NCI-H82 treated with DMSO at 0.1 percent for 48 hours (cell line): ENCODE results near the gene MFSD2A.
"Not testable (repeated sequence)": the region's sequence is repeated elsewhere in the genome, so short reads cannot be mapped to it uniquely, and the experiment has no call there.

Experiments
- DNase-seq: peaks from one replicate; lab custom pipeline; 2025; ENCODE audit not compliant: unreplicated experiment; lab: John Stamatoyannopoulos, UW

Gene MFSD2A

GRCh38 chr1:40001456-40001855 is 46.5 kb downstream of the MFSD2A start:
- no peak for DNase-seq

- DNase-seq = no peak
Measured at GRCh38 chr1:40003156-40004093, 48.5 kb downstream of the MFSD2A start.

- peak; percentile 76 for DNase-seq
Measured at GRCh38 chr1:40004857-40005256, 49.9 kb downstream of the MFSD2A start.

- not testable (repeated sequence) for DNase-seq
Measured at GRCh38 chr1:40007481-40008034, 52.6 kb downstream of the MFSD2A start.

- no peak for DNase-seq
Measured at GRCh38 chr1:40011198-40011597, 56.3 kb downstream of the MFSD2A start.

- no peak for DNase-seq
Measured at GRCh38 chr1:40014253-40014706, 59.3 kb downstream of the MFSD2A start.

- DNase-seq = no peak
Measured at GRCh38 chr1:40014812-40015594, 60.1 kb downstream of the MFSD2A start.

- DNase-seq = no peak
Measured at GRCh38 chr1:40017951-40018575, 63.1 kb downstream of the MFSD2A start.
